Measurements from ENCODE around the gene AHI1.
"Not testable (repeated sequence)": the region's sequence is repeated elsewhere in the genome, so short reads cannot be mapped to it uniquely, and the experiment has no call there.

AHI1 gene

GRCh38 chr6:135493218-135493961, 4.2 kb downstream of the AHI1 start:
- H4K91ac ChIP-seq (ENCODE audit: low read length), result no peak overlapping the region
- WGBS, result 100% methylated on average over 5 of the region's 10 CpGs

GRCh38 chr6:135490381-135490780, 7.2 kb downstream of the AHI1 start:
- no peak overlapping the region for H2AFZ ChIP-seq (ENCODE audit: low read depth, low read length)
- peaks cover 2% of the 10 kb centered on the region for H3K4me1 ChIP-seq (ENCODE audit: control insufficient read depth, insufficient read depth, low read depth, low read length)
- no peak overlapping the region for H3K4ac ChIP-seq (ENCODE audit: low read depth in 1 of 2, low read length in 2 of 2)
- no peak overlapping the region for H3K4me3 ChIP-seq (ENCODE audit: insufficient read depth in 1 of 2, low read depth in 1 of 2, low read length in 2 of 2)
- peaks cover 6% of the 10 kb centered on the region for H3K79me1 ChIP-seq (replicated peaks; ENCODE audit: low read length, poor library complexity, severe bottlenecking)
- H2AK5ac ChIP-seq (ENCODE audit: low read length, severe bottlenecking), result no peak overlapping the region
- no peaks in the 10 kb centered on the region for H3K27me3 ChIP-seq (ENCODE audit: control insufficient read depth in 1 of 2, insufficient read depth in 1 of 2, low read length in 2 of 2)
- no peak overlapping the region for H2BK5ac ChIP-seq (ENCODE audit: low read depth, low read length, poor library complexity, severe bottlenecking)
- peaks cover 6% of the 10 kb centered on the region for H3K9me3 ChIP-seq (ENCODE audit: control insufficient read depth, low read length)
- DNase-seq, result no peak
- no peak overlapping the region for H4K8ac ChIP-seq (ENCODE audit: low read length)
- H3K4me2 ChIP-seq (ENCODE audit: low read length, poor library complexity, severe bottlenecking), result no peak overlapping the region
- WGBS, result 100% methylated on average over 3 of the region's 3 CpGs
- H2BK120ac ChIP-seq (ENCODE audit: low read depth, low read length), result no peak overlapping the region
- no peak overlapping the region for H3K9ac ChIP-seq (ENCODE audit: low read length)
- no peak overlapping the region for H4K91ac ChIP-seq (ENCODE audit: low read length)
- no peak overlapping the region for H2BK15ac ChIP-seq (ENCODE audit: low read depth, poor library complexity, severe bottlenecking)
- no peak overlapping the region for H3K23ac ChIP-seq (ENCODE audit: low read length in 2 of 2)
- H3K27ac ChIP-seq (ENCODE audit: low read length, poor library complexity, severe bottlenecking), result no peak overlapping the region
- no peak overlapping the region for H2BK12ac ChIP-seq (ENCODE audit: low read length in 2 of 2)
- no peak overlapping the region for H3K14ac ChIP-seq (ENCODE audit: low read length in 2 of 2)
- no peak overlapping the region for H3K18ac ChIP-seq (ENCODE audit: low read depth in 1 of 2, low read length in 2 of 2)
- peaks cover 0 to 93% of the 10 kb centered on the region in 2 experiments for H3K36me3 ChIP-seq (ENCODE audit: control insufficient read depth in 1 of 2, insufficient read depth in 2 of 2, low read depth in 1 of 2, low read length in 2 of 2)

More at GRCh38 chr6:135493218-135493961, 4.2 kb downstream of the AHI1 start:
- Histone ChIP-seq H3K4me1 (ENCODE audit: control insufficient read depth, insufficient read depth, low read depth, low read length) (peaks cover 2% of the 10 kb centered on the region), H3K4me3 (ENCODE audit: insufficient read depth in 1 of 2, low read depth in 1 of 2, low read length in 2 of 2) (no peak overlapping the region), H2BK15ac (ENCODE audit: low read depth, poor library complexity, severe bottlenecking) (no peak overlapping the region), H4K8ac (ENCODE audit: low read length) (no peak overlapping the region), H2BK120ac (ENCODE audit: low read depth, low read length) (no peak overlapping the region), H3K27ac (ENCODE audit: low read length, poor library complexity, severe bottlenecking) (peak overlapping the region; percentile 52), H2AK5ac (ENCODE audit: low read length, severe bottlenecking) (no peak overlapping the region), H3K9me3 (ENCODE audit: control insufficient read depth, low read length) (no peaks in the 10 kb centered on the region), H3K14ac (ENCODE audit: low read length in 2 of 2) (no peak overlapping the region), H3K79me1 (replicated peaks; ENCODE audit: low read length, poor library complexity, severe bottlenecking) (peaks cover 6% of the 10 kb centered on the region), H2BK5ac (ENCODE audit: low read depth, low read length, poor library complexity, severe bottlenecking) (no peak overlapping the region), H3K18ac (ENCODE audit: low read depth in 1 of 2, low read length in 2 of 2) (no peak overlapping the region), H2BK12ac (ENCODE audit: low read length in 2 of 2) (no peak overlapping the region), H3K4me2 (ENCODE audit: low read length, poor library complexity, severe bottlenecking) (no peak overlapping the region), H3K27me3 (ENCODE audit: control insufficient read depth in 1 of 2, insufficient read depth in 1 of 2, low read length in 2 of 2) (no peaks in the 10 kb centered on the region), H3K23ac (ENCODE audit: low read length in 2 of 2) (no peak overlapping the region), H3K4ac (ENCODE audit: low read depth in 1 of 2, low read length in 2 of 2) (no peak overlapping the region), H3K9ac (ENCODE audit: low read length) (no peak overlapping the region), H3K36me3 (ENCODE audit: control insufficient read depth in 1 of 2, insufficient read depth in 2 of 2, low read depth in 1 of 2, low read length in 2 of 2) (peaks cover 0 to 66% of the 10 kb centered on the region in 2 experiments), H2AFZ (ENCODE audit: low read depth, low read length) (no peak overlapping the region)
- DNase-seq, result no peak

- Histone ChIP-seq H2BK12ac (ENCODE audit: low read length in 2 of 2) (no peak overlapping the region), H2AK5ac (ENCODE audit: low read length, severe bottlenecking) (no peak overlapping the region), H3K4me1 (ENCODE audit: control insufficient read depth, insufficient read depth, low read depth, low read length) (no peaks in the 10 kb centered on the region), H3K9me3 (ENCODE audit: control insufficient read depth, low read length) (peaks cover 28% of the 10 kb centered on the region), H3K27me3 (ENCODE audit: control insufficient read depth in 1 of 2, insufficient read depth in 1 of 2, low read length in 2 of 2) (no peaks in the 10 kb centered on the region), H3K36me3 (ENCODE audit: control insufficient read depth in 1 of 2, insufficient read depth in 2 of 2, low read depth in 1 of 2, low read length in 2 of 2) (peaks cover 7 to 95% of the 10 kb centered on the region in 2 experiments), H3K4me2 (ENCODE audit: low read length, poor library complexity, severe bottlenecking) (no peak overlapping the region), H3K14ac (ENCODE audit: low read length in 2 of 2) (no peak overlapping the region), H4K91ac (ENCODE audit: low read length) (no peak overlapping the region), H3K18ac (ENCODE audit: low read depth in 1 of 2, low read length in 2 of 2) (no peak overlapping the region), H3K4me3 (ENCODE audit: insufficient read depth in 1 of 2, low read depth in 1 of 2, low read length in 2 of 2) (no peak overlapping the region), H3K79me1 (replicated peaks; ENCODE audit: low read length, poor library complexity, severe bottlenecking) (peaks cover 5% of the 10 kb centered on the region), H2BK15ac (ENCODE audit: low read depth, poor library complexity, severe bottlenecking) (no peak overlapping the region), H3K23ac (ENCODE audit: low read length in 2 of 2) (no peak overlapping the region), H3K4ac (ENCODE audit: low read depth in 1 of 2, low read length in 2 of 2) (no peak overlapping the region), H2BK5ac (ENCODE audit: low read depth, low read length, poor library complexity, severe bottlenecking) (no peak overlapping the region), H2AFZ (ENCODE audit: low read depth, low read length) (no peak overlapping the region), H4K8ac (ENCODE audit: low read length) (no peak overlapping the region), H3K27ac (ENCODE audit: low read length, poor library complexity, severe bottlenecking) (peak overlapping the region; percentile 47), H3K9ac (ENCODE audit: low read length) (no peak overlapping the region), H2BK120ac (ENCODE audit: low read depth, low read length) (no peak overlapping the region)
- peak; percentile 43 for DNase-seq
- WGBS, result 50% methylated on average over 1 of the region's 3 CpGs
Measured at GRCh38 chr6:135488023-135488422, 9.5 kb downstream of the AHI1 start.

DNA sequence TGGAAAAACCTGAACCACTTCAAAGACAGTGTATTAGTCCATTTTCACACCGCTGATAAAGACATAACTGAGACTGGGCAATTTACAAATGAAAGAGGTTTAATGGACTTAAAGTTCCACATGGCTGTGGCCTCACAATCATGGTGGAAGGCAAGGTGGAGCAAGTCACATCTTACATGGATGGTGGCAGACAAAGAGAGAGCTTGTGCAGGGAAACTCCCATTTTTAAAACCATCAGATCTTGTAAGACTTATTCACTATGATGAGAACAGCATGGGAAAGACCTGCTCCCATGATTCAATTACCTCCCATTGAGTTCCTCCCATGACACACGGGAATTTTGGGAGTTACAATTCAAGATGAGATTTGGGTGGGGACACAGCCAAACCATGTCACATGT, 13.6 kb downstream of the AHI1 start:
- H2BK15ac ChIP-seq (ENCODE audit: low read depth, poor library complexity, severe bottlenecking); H2AK5ac ChIP-seq (ENCODE audit: low read length, severe bottlenecking); H2BK12ac ChIP-seq (ENCODE audit: low read length in 2 of 2); H3K79me1 ChIP-seq (replicated peaks; ENCODE audit: low read length, poor library complexity, severe bottlenecking); H2BK120ac ChIP-seq (ENCODE audit: low read depth, low read length); H3K4me3 ChIP-seq (ENCODE audit: insufficient read depth in 1 of 2, low read depth in 1 of 2, low read length in 2 of 2); H3K4ac ChIP-seq (ENCODE audit: low read depth in 1 of 2, low read length in 2 of 2); H2AFZ ChIP-seq (ENCODE audit: low read depth, low read length); H3K14ac ChIP-seq (ENCODE audit: low read length in 2 of 2); H4K8ac ChIP-seq (ENCODE audit: low read length); DNase-seq; H3K4me2 ChIP-seq (ENCODE audit: low read length, poor library complexity, severe bottlenecking); H3K4me1 ChIP-seq (ENCODE audit: control insufficient read depth, insufficient read depth, low read depth, low read length); H4K91ac ChIP-seq (ENCODE audit: low read length); H3K27me3 ChIP-seq (ENCODE audit: control insufficient read depth in 1 of 2, insufficient read depth in 1 of 2, low read length in 2 of 2); H3K27ac ChIP-seq (ENCODE audit: low read length, poor library complexity, severe bottlenecking); H3K23ac ChIP-seq (ENCODE audit: low read length in 2 of 2); H3K9ac ChIP-seq (ENCODE audit: low read length); H2BK5ac ChIP-seq (ENCODE audit: low read depth, low read length, poor library complexity, severe bottlenecking); H3K18ac ChIP-seq (ENCODE audit: low read depth in 1 of 2, low read length in 2 of 2): not testable (repeated sequence)
- peaks cover 28 to 95% of the 10 kb centered on the region in 2 experiments for H3K36me3 ChIP-seq (ENCODE audit: control insufficient read depth in 1 of 2, insufficient read depth in 2 of 2, low read depth in 1 of 2, low read length in 2 of 2)
- WGBS, result 100% methylated on average over 2 of the region's 2 CpGs
- H3K9me3 ChIP-seq (ENCODE audit: control insufficient read depth, low read length), result peaks cover 64% of the 10 kb centered on the region

All from mesenchymal stem cell (in vitro differentiated cells and primary cell).